ACC112 (cell line): ENCODE measurements around the gene FXYD6.

ENCODE experiments used
- H2AFZ ChIP-seq: fragments of 200-600 bp; sonication (generic); one replicate; pipeline ENCODE4 v1.6.0; 2017; ENCODE audit warnings: antibody characterized with exemption, low read length; ENCODE audit not compliant: unreplicated experiment
- H3K27ac ChIP-seq: fragments of 200-600 bp; sonication (generic); 2 replicates; pipeline ENCODE4 v1.5.1; 2014; ENCODE audit warnings: low read depth, mild to moderate bottlenecking, antibody characterized with exemption, low read length, moderate library complexity
- H3K27me3 ChIP-seq: fragments of 200-600 bp; sonication (generic); 2 replicates; pipeline ENCODE4 v1.6.1; 2014; ENCODE audit warnings: mild to moderate bottlenecking, antibody characterized with exemption, low read length, moderate library complexity, mixed read lengths; ENCODE audit not compliant: insufficient read depth
- H3K36me3 ChIP-seq: fragments of 200-600 bp; sonication (generic); 2 replicates; pipeline ENCODE4 v1.6.1; 2016; ENCODE audit warnings: mild to moderate bottlenecking, antibody characterized with exemption, low read length, moderate library complexity, mixed read lengths; ENCODE audit not compliant: insufficient read depth
- H3K4me1 ChIP-seq: fragments of 200-600 bp; sonication (generic); one replicate; pipeline ENCODE4 v1.6.1; 2016; ENCODE audit warnings: low read length, mixed read lengths; ENCODE audit not compliant: insufficient read depth, unreplicated experiment, control insufficient read depth
- H3K4me3 ChIP-seq: fragments of 200-600 bp; sonication (generic); 2 replicates; pipeline ENCODE4 v1.5.1; 2014; ENCODE audit warnings: mild to moderate bottlenecking, low read depth, low read length
- H3K79me2 ChIP-seq: fragments of 200-600 bp; sonication (generic); one replicate; pipeline ENCODE4 v1.6.0; 2016; ENCODE audit warnings: low read length; ENCODE audit not compliant: control insufficient read depth, unreplicated experiment, insufficient read depth

The FXYD6 gene

DNA sequence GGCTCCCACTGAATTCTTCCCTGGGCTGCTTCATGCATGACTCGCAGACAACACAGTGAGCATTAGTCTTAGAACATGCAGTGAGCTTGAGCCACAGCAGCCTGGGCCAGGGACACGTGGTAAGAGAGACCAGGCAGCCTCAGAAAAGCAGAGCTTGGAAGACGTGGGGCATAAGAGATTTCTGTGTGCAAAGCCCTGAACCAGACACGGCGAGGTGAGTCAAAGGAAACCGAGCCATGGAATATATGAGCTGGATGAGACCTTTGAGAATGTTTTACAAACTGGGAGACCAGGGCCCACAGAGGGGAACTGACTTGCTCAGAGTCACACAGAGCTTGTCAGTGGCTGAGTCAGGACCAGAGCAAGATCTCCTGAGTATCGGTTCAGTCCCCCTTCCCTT, 8.5 kb upstream of the FXYD6 start:
- no peak overlapping the region for H3K27ac ChIP-seq
- no peaks in the 10 kb centered on the region for H3K4me1 ChIP-seq
- peaks cover 68% of the 10 kb centered on the region for H3K27me3 ChIP-seq
- H3K4me3 ChIP-seq = no peak overlapping the region
- H2AFZ ChIP-seq = no peak overlapping the region
- no peaks in the 10 kb centered on the region for H3K36me3 ChIP-seq
- H3K79me2 ChIP-seq = no peaks in the 10 kb centered on the region

DNA sequence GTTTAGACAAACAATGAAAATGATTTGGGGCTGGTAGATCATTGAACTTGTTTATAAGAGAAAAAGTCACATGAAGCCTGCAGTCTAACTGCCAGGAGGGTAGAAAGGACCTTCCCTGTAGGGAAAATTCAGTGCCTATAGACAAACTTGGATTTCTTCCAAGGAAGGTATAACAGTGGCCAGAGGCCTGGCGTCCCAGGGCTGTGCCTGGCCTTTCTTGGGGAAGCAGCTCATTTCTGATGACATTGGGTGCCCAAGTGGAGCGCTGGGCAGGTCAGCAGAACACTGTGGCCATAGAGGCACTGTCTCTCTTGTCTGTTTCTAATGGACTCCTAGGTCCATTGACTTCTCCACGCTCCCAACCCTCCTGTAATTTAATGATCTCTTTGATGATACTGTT, 6.6 kb upstream of the FXYD6 start:
- H3K27me3 ChIP-seq = peaks cover 86% of the 10 kb centered on the region
- no peaks in the 10 kb centered on the region for H3K36me3 ChIP-seq
- H3K4me3 ChIP-seq = no peak overlapping the region
- no peak overlapping the region for H2AFZ ChIP-seq
- H3K4me1 ChIP-seq = no peaks in the 10 kb centered on the region
- no peaks in the 10 kb centered on the region for H3K79me2 ChIP-seq
- H3K27ac ChIP-seq = no peak overlapping the region

DNA sequence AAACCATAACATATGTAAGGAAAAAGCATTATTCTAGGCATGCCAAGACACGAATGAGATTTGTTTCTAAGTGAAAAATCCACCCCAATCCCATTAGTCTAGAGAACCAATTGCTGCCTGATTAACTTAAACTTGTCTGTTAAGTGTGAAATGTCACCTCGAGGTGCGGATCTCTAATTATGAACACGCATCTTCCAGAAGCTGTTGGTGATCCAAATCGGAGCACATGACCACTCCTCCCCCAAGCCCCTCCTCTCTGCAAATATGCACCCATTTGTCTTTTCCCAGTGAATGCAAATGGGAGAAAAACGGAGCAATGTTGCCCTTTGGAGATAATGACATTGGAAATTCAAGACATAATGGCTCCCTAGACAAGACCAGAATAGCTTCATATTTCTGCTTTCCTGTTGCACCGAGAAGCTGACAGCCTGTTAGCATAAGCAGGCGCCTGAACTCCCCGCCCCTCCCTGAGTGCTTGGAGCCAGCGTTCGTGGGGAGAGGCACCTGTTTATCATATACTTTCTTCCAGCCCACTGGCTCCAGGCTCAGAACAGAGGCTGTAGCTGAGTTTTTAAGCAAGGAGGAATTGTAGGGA, 6.0 kb upstream of the FXYD6 start:
- no peaks in the 10 kb centered on the region for H3K36me3 ChIP-seq
- H3K27me3 ChIP-seq = peaks cover 89% of the 10 kb centered on the region
- H3K79me2 ChIP-seq = no peaks in the 10 kb centered on the region
- no peaks in the 10 kb centered on the region for H3K4me1 ChIP-seq
- no peak overlapping the region for H2AFZ ChIP-seq
- H3K4me3 ChIP-seq = no peak overlapping the region
- H3K27ac ChIP-seq = no peak overlapping the region

DNA sequence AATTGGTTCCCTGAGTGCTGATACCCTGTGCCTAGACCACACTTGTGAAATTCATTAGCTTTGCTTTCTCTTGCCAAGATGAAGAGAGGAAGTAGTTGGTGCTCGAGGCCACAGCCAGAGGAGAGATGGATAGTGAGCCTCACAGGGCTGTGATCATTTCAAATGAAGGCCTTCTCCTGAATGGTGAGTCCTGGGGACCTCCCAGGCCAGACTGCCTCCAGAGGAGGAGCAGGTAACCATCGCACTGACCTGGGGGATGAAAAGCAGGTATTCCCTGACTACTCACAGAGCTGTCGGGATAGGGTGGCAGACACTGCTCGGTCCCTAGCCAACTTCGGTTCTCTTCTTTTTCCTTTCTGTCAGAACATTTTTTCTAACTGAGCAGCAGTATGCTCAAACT, 4.8 kb upstream of the FXYD6 start:
- no peaks in the 10 kb centered on the region for H3K79me2 ChIP-seq
- H2AFZ ChIP-seq = no peak overlapping the region
- no peak overlapping the region for H3K27ac ChIP-seq
- peaks cover 90% of the 10 kb centered on the region for H3K27me3 ChIP-seq
- H3K4me3 ChIP-seq = no peak overlapping the region
- H3K36me3 ChIP-seq = no peaks in the 10 kb centered on the region
- no peaks in the 10 kb centered on the region for H3K4me1 ChIP-seq

DNA sequence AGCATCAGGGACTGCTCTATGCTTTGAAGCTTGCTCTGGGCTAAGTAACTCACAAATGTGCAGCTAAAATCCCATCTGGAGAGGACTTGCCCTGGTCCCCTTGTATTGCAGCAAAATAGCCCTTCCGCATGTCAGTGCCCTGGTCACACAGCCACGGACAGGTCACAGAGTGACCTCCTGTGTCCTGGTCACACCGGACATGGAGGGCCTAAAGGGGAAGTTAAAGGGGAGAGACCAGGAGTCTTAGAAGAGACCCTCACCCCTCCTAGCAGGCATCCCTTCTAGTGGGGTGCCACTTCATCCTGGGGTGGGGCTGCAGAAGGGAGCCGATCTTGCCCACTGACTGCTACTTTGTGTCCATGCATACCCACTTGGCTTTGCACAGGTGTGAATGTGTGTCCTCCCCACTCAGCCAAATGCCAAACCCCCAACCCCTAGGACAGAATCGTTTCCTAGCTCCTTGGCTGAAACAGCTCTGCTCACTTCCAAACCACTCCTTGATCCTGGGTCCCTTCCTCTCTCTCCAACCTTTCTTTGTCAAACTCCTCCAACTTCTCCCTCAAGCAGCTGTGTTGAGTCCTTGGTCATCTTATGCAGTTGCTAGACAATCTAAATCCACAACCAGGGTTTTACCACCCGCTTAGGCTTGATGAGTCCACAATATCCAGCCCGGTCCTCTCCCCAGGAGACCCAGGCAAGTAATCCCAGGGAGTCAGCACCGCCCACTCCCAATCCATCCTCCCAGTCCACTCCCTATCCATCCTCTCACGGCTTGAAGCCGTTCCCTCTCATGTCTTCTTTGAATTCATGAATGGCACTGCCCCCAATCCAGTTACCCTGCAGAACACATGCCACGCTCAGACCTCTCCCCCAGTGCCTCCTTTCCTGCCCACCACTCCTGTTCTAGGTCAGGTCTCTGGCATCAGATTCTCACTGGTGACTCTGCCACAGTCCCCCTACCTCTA, 3.3 kb upstream of the FXYD6 start:
- H2AFZ ChIP-seq = no peak overlapping the region
- H3K4me1 ChIP-seq = no peaks in the 10 kb centered on the region
- H3K4me3 ChIP-seq = no peak overlapping the region
- no peaks in the 10 kb centered on the region for H3K36me3 ChIP-seq
- peaks cover 91% of the 10 kb centered on the region for H3K27me3 ChIP-seq
- H3K79me2 ChIP-seq = no peaks in the 10 kb centered on the region
- H3K27ac ChIP-seq = no peak overlapping the region

DNA sequence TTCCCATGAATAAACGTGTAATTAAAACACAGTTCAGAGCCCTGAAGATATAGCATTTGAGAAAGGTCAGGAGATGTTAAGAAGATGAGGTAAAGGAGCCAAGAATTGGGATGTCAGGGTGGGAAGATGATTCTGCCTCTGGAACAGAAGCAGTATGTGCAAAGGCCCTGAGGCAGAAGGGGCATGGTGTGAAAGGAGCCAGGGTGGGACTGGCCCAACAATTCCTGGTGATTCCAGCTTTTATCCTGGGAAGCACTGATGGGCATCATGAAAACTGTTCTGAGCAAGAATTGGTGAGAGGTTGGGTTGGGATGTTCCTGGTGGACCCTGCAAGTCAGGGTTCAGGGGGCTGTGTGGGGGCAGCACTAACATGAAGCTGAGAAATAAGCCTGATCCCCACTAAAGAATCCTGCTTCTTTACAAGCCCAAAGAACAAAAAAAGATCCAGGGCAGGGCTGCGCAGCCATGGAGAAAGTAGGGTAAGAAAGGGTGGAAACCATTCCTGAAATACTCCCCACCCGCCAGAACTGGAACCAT, 2.5 kb upstream of the FXYD6 start:
- H2AFZ ChIP-seq = no peak overlapping the region
- no peaks in the 10 kb centered on the region for H3K4me1 ChIP-seq
- no peak overlapping the region for H3K4me3 ChIP-seq
- no peaks in the 10 kb centered on the region for H3K36me3 ChIP-seq
- H3K27me3 ChIP-seq = peaks cover 96% of the 10 kb centered on the region
- no peak overlapping the region for H3K27ac ChIP-seq
- no peaks in the 10 kb centered on the region for H3K79me2 ChIP-seq

DNA sequence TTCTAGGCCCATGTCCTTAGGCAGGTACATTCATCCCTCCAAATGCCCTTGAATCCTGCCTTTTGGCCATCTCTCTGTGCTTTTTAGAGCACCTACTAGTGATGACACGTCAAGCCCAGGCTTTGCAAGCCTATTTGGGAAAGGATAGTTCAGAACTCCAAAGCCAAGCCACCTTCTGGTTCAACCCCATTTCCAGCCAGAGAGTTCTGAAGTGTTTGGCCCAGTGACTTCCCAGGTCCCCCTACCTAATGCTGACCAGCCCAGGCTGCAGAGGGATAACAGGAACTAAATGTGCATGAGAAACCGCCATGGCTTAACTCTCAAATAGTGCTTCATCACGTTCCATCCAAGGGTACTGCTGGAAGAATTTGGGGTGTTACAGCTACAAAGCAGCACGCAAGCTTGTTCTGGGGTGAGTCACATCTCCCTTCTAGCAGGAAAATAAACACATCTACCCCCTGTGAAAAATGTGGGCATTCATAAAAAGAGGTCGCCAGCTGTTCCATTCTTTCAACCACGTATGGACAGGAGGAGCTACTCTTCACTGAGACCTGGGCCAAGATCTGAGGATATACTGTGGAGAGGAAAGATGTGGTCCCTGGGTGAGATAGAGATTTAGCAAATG, 2.0 kb upstream of the FXYD6 start:
- Histone ChIP-seq H3K27me3 (peaks cover 98% of the 10 kb centered on the region), H3K36me3 (no peaks in the 10 kb centered on the region), H3K27ac (no peak overlapping the region), H3K4me3 (no peak overlapping the region), H3K4me1 (no peaks in the 10 kb centered on the region), H3K79me2 (no peaks in the 10 kb centered on the region), H2AFZ (no peak overlapping the region)

DNA sequence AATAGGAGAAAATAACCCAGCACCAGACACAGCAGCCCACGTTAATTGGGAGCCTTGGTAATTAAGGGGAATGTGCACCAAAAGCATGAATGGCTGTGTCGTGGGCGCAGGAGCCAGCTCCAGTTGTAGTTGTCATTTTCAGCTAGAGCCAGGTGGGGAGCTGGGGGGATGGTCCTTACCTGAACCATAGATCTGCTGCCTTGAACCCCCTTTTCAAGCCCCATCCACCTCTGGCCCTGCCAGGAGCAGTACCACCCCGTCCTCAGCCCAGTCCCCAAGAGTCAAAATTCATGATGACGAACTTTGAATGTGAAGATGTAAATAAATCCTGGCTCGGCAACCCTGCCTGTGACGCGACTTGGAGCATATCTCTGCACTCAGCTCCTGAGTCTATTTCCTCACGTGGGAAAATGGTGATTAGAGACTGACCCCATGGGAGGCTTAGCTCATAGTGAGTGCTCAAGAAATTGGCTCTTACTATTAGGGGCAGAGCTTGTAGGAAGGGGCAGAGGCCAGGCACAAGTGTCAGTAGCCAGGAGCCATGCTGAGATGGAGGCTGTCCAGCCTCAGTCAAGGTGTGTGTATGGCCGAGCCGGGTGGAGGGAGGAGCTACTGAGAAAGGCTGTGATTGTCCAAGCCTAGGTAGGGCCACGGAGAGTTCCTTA, 794 bp upstream of the FXYD6 start:
- H2AFZ ChIP-seq = no peak overlapping the region
- H3K27me3 ChIP-seq = peaks cover 98% of the 10 kb centered on the region
- H3K4me3 ChIP-seq = no peak overlapping the region
- H3K79me2 ChIP-seq = no peaks in the 10 kb centered on the region
- no peak overlapping the region for H3K27ac ChIP-seq
- no peaks in the 10 kb centered on the region for H3K36me3 ChIP-seq
- no peaks in the 10 kb centered on the region for H3K4me1 ChIP-seq

DNA sequence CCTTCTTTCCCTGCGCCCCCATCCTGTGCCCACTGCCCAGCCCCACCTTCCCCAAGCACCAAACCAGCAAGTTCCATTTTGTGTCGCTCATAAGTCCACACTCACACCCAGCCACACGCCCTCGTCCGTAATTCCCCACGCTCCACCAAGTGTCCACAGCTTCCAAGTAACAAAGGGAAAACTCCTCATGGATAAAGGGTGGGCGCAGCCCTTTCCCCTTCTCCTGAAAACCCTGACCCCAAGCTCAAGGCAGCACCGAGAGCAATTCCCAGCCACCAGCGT, 458 bp downstream of the FXYD6 start:
- Histone ChIP-seq H3K27me3 (peaks cover 98% of the 10 kb centered on the region), H3K79me2 (no peaks in the 10 kb centered on the region), H3K27ac (no peak overlapping the region), H3K4me3 (0 out of 2 replicates have a peak overlapping the region, but pooled peaks have one; percentile 12), H2AFZ (no peak overlapping the region), H3K36me3 (no peaks in the 10 kb centered on the region), H3K4me1 (no peaks in the 10 kb centered on the region)

DNA sequence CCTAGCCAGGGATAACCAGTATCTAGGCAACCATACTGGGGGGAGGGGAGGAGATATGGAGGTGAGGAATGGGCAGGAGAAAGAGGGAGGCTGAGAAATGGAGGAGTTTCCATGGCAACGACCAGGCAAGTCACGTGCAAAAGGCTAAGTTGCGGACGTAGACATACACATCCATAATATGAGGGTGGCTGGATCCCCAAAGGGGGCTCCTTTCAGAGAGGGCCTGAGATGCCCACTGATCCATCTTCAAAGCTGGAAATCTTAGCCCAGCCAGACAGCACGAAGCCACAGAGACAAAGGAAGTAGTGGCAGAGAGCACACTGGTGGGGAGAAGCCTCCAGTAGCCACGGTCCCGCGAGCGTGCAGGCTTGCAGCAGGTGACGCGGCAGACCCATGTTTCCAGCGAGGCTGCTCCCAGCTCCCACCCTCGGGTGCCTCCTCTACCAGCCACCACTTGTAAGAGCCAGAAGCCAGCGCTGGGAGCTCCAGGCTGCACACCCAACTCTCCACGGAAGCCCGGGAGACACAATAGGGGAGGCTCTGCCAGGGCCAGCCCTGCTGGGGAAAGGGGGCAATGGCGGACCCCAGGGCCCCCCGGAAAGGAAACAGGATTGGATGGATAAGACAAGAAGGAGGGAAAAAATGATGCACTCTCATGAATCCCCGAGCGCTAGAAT, 938 bp downstream of the FXYD6 start:
- Histone ChIP-seq H3K4me3 (no peak overlapping the region), H3K27me3 (peaks cover 98% of the 10 kb centered on the region), H3K79me2 (no peaks in the 10 kb centered on the region), H3K27ac (no peak overlapping the region), H3K36me3 (no peaks in the 10 kb centered on the region), H3K4me1 (no peaks in the 10 kb centered on the region), H2AFZ (no peak overlapping the region)
